SU-DHL-6 (cell line): ENCODE results near the gene MYLK2.

ENCODE experiments used
- H2AFZ ChIP-seq: fragments of 200-600 bp; sonication (generic); 2 replicates; pipeline ENCODE4 v1.6.1; 2014; ENCODE audit warnings: low read depth, mild to moderate bottlenecking, moderate library complexity, mixed read lengths, antibody characterized with exemption, low read length; ENCODE audit not compliant: severe bottlenecking
- H3F3A ChIP-seq: fragments of 200-600 bp; shearing (Covaris generic); 2 replicates; pipeline ENCODE4 v1.6.0; 2016; ENCODE audit warnings: antibody characterized with exemption, mild to moderate bottlenecking; ENCODE audit not compliant: insufficient read depth
- H3K27ac ChIP-seq: fragments of 200-600 bp; sonication (generic); 2 replicates; pipeline ENCODE4 v1.5.1; 2016; ENCODE audit warnings: low read depth, mild to moderate bottlenecking, low read length, moderate library complexity, mixed read lengths
- H3K27me3 ChIP-seq: fragments of 200-600 bp; sonication (generic), shearing (Covaris generic); 2 replicates; pipeline ENCODE4 v1.6.0; 2014; ENCODE audit warnings: mild to moderate bottlenecking, low read length
- H3K36me3 ChIP-seq: fragments of 200-600 bp; sonication (generic); 2 replicates; pipeline ENCODE4 v1.6.1; 2014; ENCODE audit warnings: mild to moderate bottlenecking, low read length, mixed read lengths
- H3K4me2 ChIP-seq: fragments of 300-600, 200-600 bp; shearing (Covaris generic), sonication (generic); 2 replicates; pipeline ENCODE4 v1.6.0; 2014; ENCODE audit warnings: low read length, low read depth, mild to moderate bottlenecking; ENCODE audit not compliant: poor library complexity, severe bottlenecking
- H3K4me3 ChIP-seq: fragments of 200-600 bp; sonication (generic); 2 replicates; pipeline ENCODE4 v1.5.1; 2014; ENCODE audit warnings: antibody characterized with exemption, low read length, mild to moderate bottlenecking, mixed read lengths; ENCODE audit not compliant: insufficient read depth, poor library complexity, severe bottlenecking
- H3K79me2 ChIP-seq: fragments of 200-600 bp; sonication (generic); 2 replicates; pipeline ENCODE4 v1.6.1; 2014; ENCODE audit warnings: mild to moderate bottlenecking, low read length, moderate library complexity; ENCODE audit not compliant: insufficient read depth
- H3K9ac ChIP-seq: fragments of 200-600 bp; sonication (generic); 2 replicates; pipeline ENCODE4 v1.7.0; 2014; ENCODE audit warnings: mild to moderate bottlenecking, low read length
- H3K9me2 ChIP-seq: fragments of 200-600 bp; sonication (generic); replicated peaks from 2 replicates; pipeline ENCODE4 v1.6.1; 2014; ENCODE audit warnings: low read length; ENCODE audit not compliant: insufficient read depth
- H3K9me3 ChIP-seq: fragments of 200-600 bp; sonication (generic); 2 replicates; pipeline ENCODE4 v1.6.1; 2014; ENCODE audit warnings: low read length, mixed read lengths; ENCODE audit not compliant: insufficient read depth
- H4K20me1 ChIP-seq: fragments of 200-600 bp; sonication (generic); 2 replicates; pipeline ENCODE4 v1.6.1; 2014; ENCODE audit warnings: low read depth, mild to moderate bottlenecking, antibody characterized with exemption, low read length, moderate library complexity, mixed read lengths
- CTCF ChIP-seq: fragments of 200-600 bp; sonication (generic); IDR thresholded peaks from one replicate; pipeline ENCODE4 v1.5.1; 2017; ENCODE audit warnings: antibody characterized with exemption, mild to moderate bottlenecking, low read length, moderate library complexity; ENCODE audit not compliant: insufficient read depth, poor library complexity, severe bottlenecking
- EZH2phosphoT487 ChIP-seq: fragments of 200-600 bp; sonication (generic), shearing (Covaris generic); conservative IDR thresholded peaks from 2 replicates; pipeline ENCODE4 v1.6.1; 2018; ENCODE audit warnings: mild to moderate bottlenecking, antibody characterized with exemption, low read length, moderate library complexity, mixed read lengths

MYLK2 gene

GRCh38 chr20:31851240-31851955 lies 32.2 kb downstream of the MYLK2 start:
- TF ChIP-seq CTCF (no peak), EZH2phosphoT487 (no peak)
- H3K9me2 ChIP-seq = no peaks in the 10 kb centered on the region
- no peaks in the 10 kb centered on the region for H3K27me3 ChIP-seq
- H3K9me3 ChIP-seq = no peaks in the 10 kb centered on the region
- H4K20me1 ChIP-seq = no peaks in the 10 kb centered on the region
- no peak overlapping the region for H3K4me3 ChIP-seq
- H2AFZ ChIP-seq = no peak overlapping the region
- H3K27ac ChIP-seq = no peak overlapping the region
- no peaks in the 10 kb centered on the region for H3K36me3 ChIP-seq
- no peaks in the 10 kb centered on the region for H3F3A ChIP-seq
- H3K79me2 ChIP-seq = no peaks in the 10 kb centered on the region
- H3K4me2 ChIP-seq = no peak overlapping the region
- no peak overlapping the region for H3K9ac ChIP-seq

- Histone ChIP-seq H3K9me2 (no peaks in the 10 kb centered on the region), H3K27me3 (no peaks in the 10 kb centered on the region), H3F3A (no peaks in the 10 kb centered on the region), H3K9ac (no peak overlapping the region), H4K20me1 (no peaks in the 10 kb centered on the region), H3K4me3 (no peak overlapping the region), H3K27ac (no peak overlapping the region), H3K36me3 (no peaks in the 10 kb centered on the region), H3K4me2 (no peak overlapping the region), H3K79me2 (no peaks in the 10 kb centered on the region), H2AFZ (no peak overlapping the region), H3K9me3 (no peaks in the 10 kb centered on the region)
- TF ChIP-seq CTCF (no peak), EZH2phosphoT487 (no peak)
Observed at GRCh38 chr20:31853481-31853880, 34.3 kb downstream of the MYLK2 start.

- H3K79me2 ChIP-seq = no peaks in the 10 kb centered on the region
- no peak overlapping the region for H2AFZ ChIP-seq
- no peak for TF ChIP-seq EZH2phosphoT487
- TF ChIP-seq CTCF = no peak
- H3K36me3 ChIP-seq = no peaks in the 10 kb centered on the region
- H3K4me2 ChIP-seq = no peak overlapping the region
- no peaks in the 10 kb centered on the region for H3K27me3 ChIP-seq
- H3K27ac ChIP-seq = no peak overlapping the region
- no peak overlapping the region for H3K9ac ChIP-seq
- no peaks in the 10 kb centered on the region for H3F3A ChIP-seq
- no peak overlapping the region for H3K4me3 ChIP-seq
- H3K9me3 ChIP-seq = no peaks in the 10 kb centered on the region
- H3K9me2 ChIP-seq = no peaks in the 10 kb centered on the region
- no peaks in the 10 kb centered on the region for H4K20me1 ChIP-seq
Observed at GRCh38 chr20:31856516-31856915, 37.4 kb downstream of the MYLK2 start.
